ENCODE results near the gene KRT14. TPM values are rescaled to one million over a fixed set of nuclear protein-coding genes. Genes with fewer than 3 reads are reported as not detected.
"Not testable (repeated sequence)": the region's sequence is repeated elsewhere in the genome, so short reads cannot be mapped to it uniquely, and the experiment has no call there.

KRT14 gene
- total and polyA plus RNA-seq, 12 donors: 0.30 TPM; not detected in 11

DNA sequence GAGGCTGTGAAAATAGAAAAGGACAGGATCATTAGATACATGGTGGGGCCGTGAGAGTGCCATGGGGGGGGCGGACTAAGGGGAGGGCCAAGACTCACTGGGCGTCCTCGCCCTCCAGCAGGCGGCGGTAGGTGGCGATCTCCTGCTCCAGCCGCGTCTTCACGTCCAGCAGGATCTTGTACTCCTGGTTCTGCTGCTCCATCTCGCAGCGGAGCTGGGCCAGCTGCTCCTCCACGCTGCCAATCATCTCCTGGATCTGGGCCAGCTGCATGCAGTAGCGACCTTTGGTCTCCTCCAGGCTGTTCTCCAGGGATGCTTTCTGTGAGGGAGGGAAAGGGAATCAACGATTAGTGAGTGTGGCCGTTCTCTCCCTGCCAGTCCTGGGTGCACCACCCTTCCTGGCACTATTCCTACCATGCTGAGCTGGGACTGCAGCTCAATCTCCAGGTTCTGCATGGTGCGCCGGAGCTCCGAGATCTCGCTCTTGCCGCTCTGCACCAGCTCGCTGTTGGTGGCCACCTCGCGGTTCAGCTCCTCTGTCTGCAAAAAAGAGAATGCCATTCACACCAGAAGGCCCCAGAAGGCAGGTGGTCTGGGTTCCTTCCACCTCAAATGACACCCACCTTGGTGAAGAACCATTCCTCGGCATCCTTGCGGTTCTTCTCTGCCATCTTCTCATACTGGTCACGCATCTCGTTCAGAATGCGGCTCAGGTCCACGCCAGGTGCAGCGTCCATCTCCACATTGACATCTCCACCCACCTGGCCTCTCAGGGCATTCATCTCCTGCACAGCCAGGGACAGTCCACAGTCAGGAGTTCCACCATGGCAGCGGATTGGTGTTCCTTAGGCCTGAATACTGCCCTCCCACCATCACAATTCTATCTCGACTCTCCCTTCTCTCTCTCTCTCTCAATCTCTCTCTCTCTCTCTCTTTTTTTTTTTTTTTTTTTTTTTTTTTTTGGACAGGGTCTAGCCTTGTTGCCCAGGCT lies 3.3 kb downstream of the KRT14 start:
- ATAC-seq: no peak

DNA sequence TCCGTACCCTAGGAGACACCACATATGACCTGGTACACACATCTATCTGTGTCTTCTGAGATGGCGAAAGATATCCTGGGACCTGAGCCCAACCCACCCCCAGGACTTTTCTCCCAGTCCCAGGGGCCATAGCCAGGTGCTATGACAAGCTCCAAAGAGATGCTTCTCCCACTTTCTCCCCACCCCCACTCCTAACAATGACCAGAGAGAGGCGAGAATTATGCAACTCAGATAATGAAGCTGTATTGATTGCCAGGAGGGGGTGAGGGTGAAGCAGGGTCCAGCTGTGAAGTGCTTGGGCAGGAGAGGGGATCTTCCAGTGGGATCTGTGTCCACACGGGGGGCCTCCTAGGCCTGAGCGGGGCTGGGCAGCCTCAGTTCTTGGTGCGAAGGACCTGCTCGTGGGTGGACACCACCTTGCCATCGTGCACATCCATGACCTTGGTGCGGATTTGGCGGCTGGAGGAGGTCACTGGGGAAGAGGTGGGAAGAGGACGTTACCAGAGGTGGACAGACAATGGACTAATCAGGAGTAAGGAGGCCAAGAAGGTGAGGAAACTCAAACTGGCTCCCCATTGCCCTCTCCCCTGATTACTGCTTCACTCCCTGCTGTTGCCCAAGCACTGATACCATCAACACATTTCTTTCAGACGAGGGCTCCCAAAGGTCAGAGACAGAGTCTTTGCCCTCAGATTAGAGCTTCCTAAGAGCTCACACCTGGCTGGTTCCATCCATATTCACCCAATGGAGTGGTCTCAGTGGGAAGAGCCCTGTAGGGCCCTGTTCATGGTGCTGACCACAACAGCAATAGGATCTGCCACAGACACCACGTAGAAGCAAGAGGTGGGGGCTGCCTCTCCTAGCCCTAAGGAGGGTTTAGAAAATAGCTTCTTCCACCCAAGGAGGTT lies 4.4 kb downstream of the KRT14 start:
- H3K27me3 ChIP-seq: peaks cover 0 to 33% (median 20%) of the 10 kb centered on the region in 7 donors
- intact Hi-C loops (cut with DNase I): loop anchor here in 3 of 10 donors (2.0 to 10.0 kb wide), 2 partner anchors 62 to 66 kb away; no protein-coding TSS in a partner anchor
- DNase-seq, H3K4me1 ChIP-seq, H3K9me3 ChIP-seq, H3K36me3 ChIP-seq, ATAC-seq, H3K4me3 ChIP-seq, H3K27ac ChIP-seq: not testable (repeated sequence)
- WGBS, 2 donors: 78 to 83% methylated on average over 13 of the region's 13 CpGs

More for the DNA sequence above, 3.3 kb downstream of the KRT14 start:
- 75 to 79% methylated on average over 27 to 33 of the region's 33 CpGs for WGBS, 2 donors
- Histone ChIP-seq H3K36me3 (no peaks in the 10 kb centered on the region), H3K27ac (no peak overlapping the region), H3K4me1 (no peaks in the 10 kb centered on the region), H3K4me3 (no peak overlapping the region), H3K27me3 (peaks cover 0 to 30% (median 14%) of the 10 kb centered on the region in 7 donors), H3K9me3 (no peaks in the 10 kb centered on the region)
- TF ChIP-seq, protein P1, sequence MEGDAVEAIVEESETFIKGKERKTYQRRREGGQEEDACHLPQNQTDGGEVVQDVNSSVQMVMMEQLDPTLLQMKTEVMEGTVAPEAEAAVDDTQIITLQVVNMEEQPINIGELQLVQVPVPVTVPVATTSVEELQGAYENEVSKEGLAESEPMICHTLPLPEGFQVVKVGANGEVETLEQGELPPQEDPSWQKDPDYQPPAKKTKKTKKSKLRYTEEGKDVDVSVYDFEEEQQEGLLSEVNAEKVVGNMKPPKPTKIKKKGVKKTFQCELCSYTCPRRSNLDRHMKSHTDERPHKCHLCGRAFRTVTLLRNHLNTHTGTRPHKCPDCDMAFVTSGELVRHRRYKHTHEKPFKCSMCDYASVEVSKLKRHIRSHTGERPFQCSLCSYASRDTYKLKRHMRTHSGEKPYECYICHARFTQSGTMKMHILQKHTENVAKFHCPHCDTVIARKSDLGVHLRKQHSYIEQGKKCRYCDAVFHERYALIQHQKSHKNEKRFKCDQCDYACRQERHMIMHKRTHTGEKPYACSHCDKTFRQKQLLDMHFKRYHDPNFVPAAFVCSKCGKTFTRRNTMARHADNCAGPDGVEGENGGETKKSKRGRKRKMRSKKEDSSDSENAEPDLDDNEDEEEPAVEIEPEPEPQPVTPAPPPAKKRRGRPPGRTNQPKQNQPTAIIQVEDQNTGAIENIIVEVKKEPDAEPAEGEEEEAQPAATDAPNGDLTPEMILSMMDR (IDR thresholded peaks at IDR 0.05): no peak
- DNase-seq: no peak
- intact Hi-C loops (cut with DNase I): loop anchor here in 3 of 10 donors (2.0 to 10.0 kb wide), 2 partner anchors 61 to 65 kb away; no protein-coding TSS in a partner anchor

DNA sequence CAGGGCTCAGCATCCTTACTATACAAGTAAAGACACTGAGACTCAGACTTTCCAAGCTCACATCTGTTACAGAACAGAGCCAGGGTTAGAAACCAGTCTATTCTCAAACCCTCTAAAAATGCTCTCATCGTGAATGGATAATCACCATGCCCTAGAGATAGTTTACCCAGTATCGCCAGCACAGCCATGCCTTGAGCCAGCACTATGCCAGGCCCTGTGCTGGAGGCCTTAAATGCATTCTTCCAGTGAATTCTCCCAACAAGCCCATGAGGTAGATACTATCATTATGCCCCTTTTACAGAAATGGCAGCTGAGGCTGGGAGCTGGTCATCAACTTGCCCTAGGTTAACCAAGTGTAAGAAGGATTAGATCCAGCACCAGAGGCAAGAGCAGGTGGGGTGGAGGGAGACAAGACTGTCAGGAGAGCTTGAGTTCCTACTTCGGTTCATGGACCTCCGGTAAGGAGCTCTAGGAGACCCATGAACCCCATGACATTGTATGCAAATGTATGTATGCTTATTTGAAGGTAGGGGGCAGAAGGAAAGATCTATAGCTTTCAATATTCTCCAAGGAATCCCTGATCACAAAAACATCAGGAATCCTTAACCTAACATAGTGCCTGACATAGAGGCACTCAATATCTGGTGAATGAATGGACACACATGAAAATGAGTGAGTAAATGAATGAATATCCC lies 5.2 kb downstream of the KRT14 start:
- 90 to 92% methylated on average over 4 of the region's 4 CpGs for WGBS, 2 donors
- Histone ChIP-seq H3K4me3 (no peak overlapping the region), H3K4me1 (no peaks in the 10 kb centered on the region), H3K36me3 (no peaks in the 10 kb centered on the region), H3K27me3 (peaks cover 0 to 41% (median 24%) of the 10 kb centered on the region in 7 donors), H3K27ac (no peak overlapping the region), H3K9me3 (no peaks in the 10 kb centered on the region)
- TF ChIP-seq, protein P1 (IDR thresholded peaks at IDR 0.05): no peak
- ATAC-seq (no peak), DNase-seq (no peak)
- intact Hi-C loops (cut with DNase I): loop anchor here in 3 of 10 donors (2.0 to 10.0 kb wide), 2 partner anchors 63 to 67 kb away; no protein-coding TSS in a partner anchor

DNA sequence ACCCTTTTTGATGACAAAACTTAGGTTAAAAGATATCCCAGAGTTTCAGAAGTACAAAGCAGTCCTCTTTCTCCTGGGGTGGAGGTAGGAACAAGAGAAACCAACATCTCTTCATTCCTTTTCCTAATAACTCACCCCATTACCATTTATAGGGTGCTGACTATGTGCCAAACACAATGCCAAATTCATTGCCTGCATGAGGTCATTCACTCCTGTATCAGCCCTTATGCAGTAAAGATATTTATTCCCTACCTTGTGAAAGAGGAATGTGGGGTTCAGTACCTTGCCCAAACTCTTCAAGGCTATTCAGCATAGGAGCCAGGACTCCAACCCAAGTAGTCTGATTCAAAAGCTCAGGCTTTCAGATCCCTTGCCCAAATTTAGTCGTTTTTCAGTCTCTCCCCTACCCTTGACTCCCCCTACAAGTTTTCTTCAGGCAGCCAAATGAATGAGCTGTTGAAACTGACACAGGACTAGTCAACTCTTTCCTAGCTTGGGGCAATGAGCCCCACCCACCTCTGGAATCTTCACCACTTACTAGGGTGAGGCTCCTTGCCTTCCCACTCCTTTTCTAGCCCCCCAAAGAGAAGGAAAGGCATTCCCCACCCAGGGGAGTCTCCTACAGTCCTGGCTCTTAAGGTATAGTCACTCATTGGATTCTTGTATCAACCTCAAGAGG lies 5.9 kb downstream of the KRT14 start:
- 36 to 40% methylated on average over 1 of the region's 1 CpG for WGBS, 2 donors
- ATAC-seq (no peak), DNase-seq (no peak)
- no peaks in the 10 kb centered on the region for H3K36me3 ChIP-seq
- intact Hi-C loops (cut with DNase I): loop anchor here in 2 of 10 donors (10.0 kb wide), 1 partner anchor 64 kb away; no protein-coding TSS in a partner anchor
- H3K4me1 ChIP-seq: no peaks in the 10 kb centered on the region
- TF ChIP-seq, protein P1 (IDR thresholded peaks at IDR 0.05): no peak
- H3K27ac ChIP-seq: no peak overlapping the region
- no peak overlapping the region for H3K4me3 ChIP-seq
- peaks cover 0 to 47% (median 29%) of the 10 kb centered on the region in 7 donors for H3K27me3 ChIP-seq
- no peaks in the 10 kb centered on the region for H3K9me3 ChIP-seq
